ENCODE results near the gene DHRSX.

GRCh38 chrX:2237976-2238375, 262.8 kb downstream of the DHRSX start:
- no peak for TF ChIP-seq POLR2A (IDR thresholded peaks at IDR 0.05; ENCODE audit: low read depth, low read length)
- no peak for TF ChIP-seq CTCF (IDR thresholded peaks at IDR 0.05; ENCODE audit: extremely low read depth in 1 of 2, insufficient read depth in 1 of 2, low read depth in 1 of 2, low read length in 2 of 2)
- no peak for TF ChIP-seq POLR2AphosphoS5 (IDR thresholded peaks at IDR 0.05; ENCODE audit: insufficient read depth, low read depth, low read length)
- TF ChIP-seq, protein P1, sequence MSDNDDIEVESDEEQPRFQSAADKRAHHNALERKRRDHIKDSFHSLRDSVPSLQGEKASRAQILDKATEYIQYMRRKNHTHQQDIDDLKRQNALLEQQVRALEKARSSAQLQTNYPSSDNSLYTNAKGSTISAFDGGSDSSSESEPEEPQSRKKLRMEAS (IDR thresholded peaks at IDR 0.05; ENCODE audit: insufficient read depth, insufficient read length): no peak

Measured in endothelial cell of umbilical vein (primary cell).